Aorta (tissue), 5 donors: ENCODE data around the gene RNF5. TPM values are rescaled to one million over a fixed set of nuclear protein-coding genes. Genes with fewer than 3 reads are reported as not detected.
A peak's percentile ranks its signal among the peaks of the same experiment; 100 is the strongest.

Source experiments
- ATAC-seq: fragments of 200-7000 bp; cut with Tn5 transposase; one replicate; pipeline ENCODE4 v1.9.1; 2022; ENCODE audit warnings: moderate library complexity; ENCODE audit not compliant: low FRiP score
- DNase-seq, 2 donors: peaks; one replicate each; pipeline ENCODE4 v3.0.0-alpha.2; 2020
- H3K27ac ChIP-seq, 2 donors: one replicate each; pipeline ENCODE4 v1.5.1; 2013; ENCODE audit warnings: low read length in 2 of 2, mild to moderate bottlenecking in 2 of 2, moderate library complexity in 2 of 2, control low read depth in 1 of 2, inconsistent platforms in 1 of 2, low read depth in 1 of 2
- H3K27me3 ChIP-seq, 2 donors: one replicate each; pipeline ENCODE4 v1.6.1; 2013; ENCODE audit warnings: control low read depth in 1 of 2, low read length in 1 of 2, mild to moderate bottlenecking in 1 of 2, moderate library complexity in 1 of 2; ENCODE audit not compliant: insufficient read depth in 2 of 2, control insufficient read depth in 1 of 2
- H3K36me3 ChIP-seq, 2 donors: one replicate each; pipeline ENCODE4 v1.6.1; 2013; ENCODE audit warnings: control low read depth in 1 of 2, low read length in 1 of 2, mild to moderate bottlenecking in 1 of 2; ENCODE audit not compliant: insufficient read depth in 2 of 2, control insufficient read depth in 1 of 2
- H3K4me1 ChIP-seq, 2 donors: one replicate each; pipeline ENCODE4 v1.6.1; 2013; ENCODE audit warnings: low read length in 2 of 2, control low read depth in 1 of 2, mild to moderate bottlenecking in 1 of 2, moderate library complexity in 1 of 2; ENCODE audit not compliant: insufficient read depth in 2 of 2, control insufficient read depth in 1 of 2
- H3K4me3 ChIP-seq, 2 donors: one replicate each; pipeline ENCODE4 v1.5.1; 2013; ENCODE audit warnings: low read length in 2 of 2, control low read depth in 1 of 2, mild to moderate bottlenecking in 1 of 2
- H3K9me3 ChIP-seq: one replicate; pipeline ENCODE4 v1.6.1; 2013; ENCODE audit warnings: mild to moderate bottlenecking, low read length; ENCODE audit not compliant: control insufficient read depth
- WGBS, 2 donors: extraction: QIAGEN DNeasy Blood & Tissue Kit; methylation state at CpG; one replicate each; pipeline ENCODE4 v1.1.7; 2013; 5-methylcytosine and 5-hydroxymethylcytosine counted together
- intact Hi-C, 2 donors: fragments of 100-400 bp; cut with DNase I; formaldehyde crosslinking; loops; one replicate each; pipeline versions ENCODE4 v1.14.2 to v1.15.0; 2022
- polyA plus RNA-seq, 2 donors: library from polyadenylated mRNA; stranded (reverse); fragments of 200-250 nt; gene quantifications; one replicate each; pipeline ENCODE4 v1.2.3, GENCODE V29; 2013
- total RNA-seq, 2 donors: library from RNA; stranded (reverse); fragmentation: NEBNext Ultra II Directional; extraction: Animal tissue kit (Norgen Biotek cat#: 25700); gene quantifications; one replicate each; pipeline ENCODE4 v1.2.1, GENCODE V29; 2021
- donor health status: healthy with polysubstance abuse.
- donor health status: Bipolar disorder and iron deficiency.
- donor health status: DM: no; HTN: no; CAD: no.
- donor health status: DM: no; HTN: no; CAD: no.
- donor health status: DM: yes; HTN: yes; CAD: no.

RNF5 gene
- total and polyA plus RNA-seq, 4 donors, result 35.0 to 109 (median 54.3) TPM

GRCh38 chr6:32178547-32179440 is 589 bp downstream of the RNF5 start:
- intact Hi-C loops, result loop anchor here in 1 of 2 donors (1.0 to 10.0 kb wide), 5 partner anchors 48 to 636 kb away; partner anchors contain the start of genes DDX39B, DXO, FKBPL and ZBTB12
- no peak for DNase-seq

GRCh38 chr6:32179766-32180405 is 1.7 kb downstream of the RNF5 start:
- H3K27ac ChIP-seq, result no peak overlapping the region
- peak; percentile 41 to 69 for DNase-seq

More at GRCh38 chr6:32178547-32179440, 589 bp downstream of the RNF5 start:
- WGBS, 2 donors, result 3 to 4% methylated on average over 24 of the region's 24 CpGs
- no peaks in the 10 kb centered on the region for H3K9me3 ChIP-seq
- H3K27me3 ChIP-seq, result no peaks in the 10 kb centered on the region
- H3K4me3 ChIP-seq, result peak overlapping the region; percentile 45 to 54
- H3K27ac ChIP-seq, result peak overlapping the region in 1 of 2 donors; percentile 49
- H3K36me3 ChIP-seq, result no peaks in the 10 kb centered on the region
- peaks cover 0 to 2% of the 10 kb centered on the region in 2 donors for H3K4me1 ChIP-seq
- no peak for ATAC-seq

GRCh38 chr6:32181148-32181702 is 3.0 kb downstream of the RNF5 start:
- H3K27me3 ChIP-seq, result no peaks in the 10 kb centered on the region
- DNase-seq, result peak in 1 of 2 donors; percentile 60
- ATAC-seq, result no peak
- intact Hi-C loops, result no loop called here
- no peaks in the 10 kb centered on the region for H3K36me3 ChIP-seq
- no peak overlapping the region for H3K27ac ChIP-seq
- peaks cover 0 to 2% of the 10 kb centered on the region in 2 donors for H3K4me1 ChIP-seq
- no peak overlapping the region for H3K4me3 ChIP-seq
- 83 to 88% methylated on average over 14 to 15 of the region's 15 CpGs for WGBS, 2 donors
- H3K9me3 ChIP-seq, result no peaks in the 10 kb centered on the region

More at GRCh38 chr6:32179766-32180405, 1.7 kb downstream of the RNF5 start:
- Histone ChIP-seq H3K4me3 (no peak overlapping the region), H3K36me3 (no peaks in the 10 kb centered on the region), H3K9me3 (no peaks in the 10 kb centered on the region), H3K27me3 (no peaks in the 10 kb centered on the region), H3K4me1 (peaks cover 0 to 2% of the 10 kb centered on the region in 2 donors)
- 73 to 81% methylated on average over 10 of the region's 10 CpGs for WGBS, 2 donors
- intact Hi-C loops, result loop anchor here in 1 of 2 donors (5.0 to 10.0 kb wide), 4 partner anchors 205 to 638 kb away; partner anchors contain the start of genes DDX39B, DXO and ZBTB12
- no peak for ATAC-seq

GRCh38 chr6:32181915-32182529 is 3.8 kb downstream of the RNF5 start:
- no peak overlapping the region for H3K27ac ChIP-seq
- H3K4me1 ChIP-seq, result no peaks in the 10 kb centered on the region
- H3K36me3 ChIP-seq, result no peaks in the 10 kb centered on the region
- intact Hi-C loops, result no loop called here
- WGBS, 2 donors, result 80 to 82% methylated on average over 10 of the region's 10 CpGs
- H3K9me3 ChIP-seq, result no peaks in the 10 kb centered on the region
- ATAC-seq (no peak), DNase-seq (peak in 1 of 2 donors; percentile 53)
- H3K27me3 ChIP-seq, result no peaks in the 10 kb centered on the region
- no peak overlapping the region for H3K4me3 ChIP-seq

- Histone ChIP-seq H3K36me3 (no peaks in the 10 kb centered on the region), H3K9me3 (no peaks in the 10 kb centered on the region), H3K27me3 (no peaks in the 10 kb centered on the region), H3K27ac (no peak overlapping the region), H3K4me1 (no peaks in the 10 kb centered on the region), H3K4me3 (no peak overlapping the region)
- intact Hi-C loops, result no loop called here
- DNase-seq (peak in 1 of 2 donors; percentile 68), ATAC-seq (no peak)
- WGBS, 2 donors, result 77 to 78% methylated on average over 10 of the region's 10 CpGs
Measured at GRCh38 chr6:32182555-32182981, 4.4 kb downstream of the RNF5 start.

GRCh38 chr6:32183030-32183429 is 4.8 kb downstream of the RNF5 start:
- 79 to 83% methylated on average over 3 of the region's 3 CpGs for WGBS, 2 donors
- no peak overlapping the region for H3K4me3 ChIP-seq
- no peaks in the 10 kb centered on the region for H3K4me1 ChIP-seq
- H3K36me3 ChIP-seq, result no peaks in the 10 kb centered on the region
- intact Hi-C loops, result no loop called here
- ATAC-seq (no peak), DNase-seq (peak in 1 of 2 donors; percentile 15)
- no peaks in the 10 kb centered on the region for H3K27me3 ChIP-seq
- H3K27ac ChIP-seq, result no peak overlapping the region
- H3K9me3 ChIP-seq, result no peaks in the 10 kb centered on the region

- intact Hi-C loops, result no loop called here
- no peak for ATAC-seq
- no peaks in the 10 kb centered on the region for H3K27me3 ChIP-seq
- H3K36me3 ChIP-seq, result no peaks in the 10 kb centered on the region
- no peaks in the 10 kb centered on the region for H3K4me1 ChIP-seq
- WGBS, 2 donors, result 73 to 79% methylated on average over 15 of the region's 15 CpGs
- peak in 1 of 2 donors; percentile 32 for DNase-seq
- no peak overlapping the region for H3K4me3 ChIP-seq
- no peaks in the 10 kb centered on the region for H3K9me3 ChIP-seq
- H3K27ac ChIP-seq, result no peak overlapping the region
Measured at GRCh38 chr6:32183483-32184083, 5.4 kb downstream of the RNF5 start.

- no peaks in the 10 kb centered on the region for H3K4me1 ChIP-seq
- intact Hi-C loops, result no loop called here
- ATAC-seq, result no peak
Measured at GRCh38 chr6:32184084-32184640, 6.0 kb downstream of the RNF5 start, which contains the start of gene AGER. Gene AGER, minus strand, starts transcription at chr6:32184253. Its CDS starts 31 bp downstream, at chr6:32184222.

More at GRCh38 chr6:32184084-32184640, 6.0 kb downstream of the RNF5 start, which contains the start of gene AGER:
- no peaks in the 10 kb centered on the region for H3K9me3 ChIP-seq
- WGBS, 2 donors, result 61 to 68% methylated on average over 6 of the region's 6 CpGs
- DNase-seq, result peak in 1 of 2 donors; percentile 71
- H3K4me3 ChIP-seq, result no peak within 1 kb of the TSS
- no peaks in the 10 kb centered on the region for H3K36me3 ChIP-seq
- no peak within 1 kb of the TSS for H3K27ac ChIP-seq
- H3K27me3 ChIP-seq, result no peaks in the 10 kb centered on the region
